GM12865 (cell line): ENCODE measurements around the gene SRPK3.

Experiments used
- DNase-seq: peaks from one replicate; pipeline ENCODE4 v3.0.0; 2010; ENCODE audit warnings: low read depth
- H3K4me3 ChIP-seq: 2 replicates; pipeline ENCODE4 v1.5.1; 2011; ENCODE audit warnings: mild to moderate bottlenecking, low read depth, low read length, control low read depth
- CTCF ChIP-seq: IDR thresholded peaks from 2 replicates; pipeline ENCODE4 v1.5.1; 2011; ENCODE audit warnings: low read length, control low read depth, low read depth, inconsistent platforms; ENCODE audit not compliant: insufficient read depth; ENCODE audit errors: missing control alignments

Gene SRPK3

DNA sequence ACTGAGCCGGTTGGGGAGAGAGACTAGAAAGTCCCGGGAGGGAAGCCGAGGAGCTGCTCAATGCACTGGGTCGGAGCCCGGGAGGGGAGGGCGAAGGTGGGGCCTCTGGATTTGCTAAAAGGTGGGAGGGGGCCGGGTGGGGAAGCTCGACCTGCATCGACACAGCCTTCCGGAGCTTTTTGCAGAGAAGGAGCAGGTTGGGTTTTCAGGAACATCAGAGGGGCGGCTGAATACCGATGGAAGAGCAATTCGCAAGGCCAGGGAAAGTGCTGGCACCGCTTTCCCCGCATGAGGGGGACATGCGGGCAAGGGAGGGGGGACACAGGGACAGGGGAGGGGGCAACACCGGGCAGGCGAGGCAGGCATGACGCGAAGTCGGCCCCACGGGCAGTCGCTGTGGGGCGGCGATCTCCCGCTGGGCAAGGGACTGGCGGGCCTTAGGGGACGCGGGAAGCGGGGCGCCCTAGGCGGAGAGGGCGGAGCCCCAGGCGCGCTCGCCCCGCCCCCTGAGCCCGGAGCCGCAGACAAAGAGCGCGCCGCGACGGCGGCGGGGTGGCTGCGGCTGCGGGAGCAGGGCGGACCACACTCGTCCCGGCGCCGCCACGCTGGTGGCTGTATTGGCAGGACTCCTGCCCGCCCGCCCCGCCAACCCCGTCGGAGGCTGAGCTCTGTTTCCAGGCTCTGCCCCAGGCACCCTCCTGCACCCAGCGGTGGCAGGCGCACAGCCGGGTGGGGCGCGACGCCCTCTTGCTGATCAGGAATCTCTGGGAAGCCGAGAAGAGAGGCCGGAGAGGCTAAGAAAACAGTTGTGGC is 37.9 kb downstream of the SRPK3 start:
- TF ChIP-seq CTCF, result no peak
- no peak for DNase-seq
- H3K4me3 ChIP-seq, result no peak overlapping the region

DNA sequence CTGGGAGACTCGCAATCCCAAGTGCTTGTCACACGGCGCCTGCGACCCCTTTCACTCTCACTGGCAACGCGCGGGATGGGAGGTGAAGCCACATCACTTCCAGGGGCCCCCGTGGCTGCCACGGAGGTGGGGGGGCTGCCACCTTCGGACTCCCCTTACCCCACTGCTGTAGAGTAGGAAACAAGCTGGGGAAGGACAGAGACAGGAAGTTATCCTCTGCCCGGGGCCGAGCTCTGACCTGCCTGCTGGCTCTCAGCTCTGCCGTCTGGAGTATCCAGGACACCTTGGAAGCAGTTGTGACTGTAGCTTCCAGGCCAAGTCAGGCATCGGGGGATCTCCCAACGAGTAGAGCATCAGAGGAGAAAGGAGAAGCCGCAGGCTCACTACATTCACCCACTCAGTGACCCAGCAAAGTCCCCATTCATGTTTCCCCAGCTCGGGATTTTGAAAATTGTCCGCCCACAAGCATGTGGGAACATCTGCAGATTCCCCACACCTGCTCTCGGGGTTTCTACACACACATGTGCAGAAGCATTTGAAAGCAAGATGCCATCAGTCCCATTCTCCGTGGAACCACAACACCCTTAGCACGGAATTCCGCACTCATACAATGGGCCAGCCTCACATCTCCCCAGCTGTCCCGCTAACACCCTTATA is 38.7 kb downstream of the SRPK3 start:
- DNase-seq, result no peak
- H3K4me3 ChIP-seq, result no peak overlapping the region
- no peak for TF ChIP-seq CTCF

DNA sequence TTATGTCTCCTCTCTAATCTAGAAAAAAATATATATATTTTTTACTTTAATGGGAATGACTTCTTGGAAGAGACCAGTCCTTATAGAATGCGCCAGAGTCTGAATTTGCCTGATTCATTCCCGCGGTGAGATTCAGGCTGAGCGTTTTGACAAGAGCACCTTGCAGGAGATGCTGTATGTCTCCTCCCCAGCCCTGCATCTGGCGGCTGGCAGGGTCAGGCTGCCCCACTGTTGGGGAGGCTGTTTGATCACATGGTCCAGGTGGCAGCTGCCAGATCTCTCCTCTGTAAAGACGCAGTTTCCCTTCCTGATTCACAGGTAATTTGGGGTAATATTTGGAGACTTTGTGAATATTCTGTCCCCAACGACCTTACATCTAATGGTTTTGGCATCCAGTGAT is 39.8 kb downstream of the SRPK3 start:
- DNase-seq, result no peak
- no peak overlapping the region for H3K4me3 ChIP-seq
- no peak for TF ChIP-seq CTCF

- no peak for TF ChIP-seq CTCF
- no peak overlapping the region for H3K4me3 ChIP-seq
- DNase-seq, result no peak
These were observed 40.2 kb downstream of the SRPK3 start for GRCh38 chrX:153821066-153821465.

DNA sequence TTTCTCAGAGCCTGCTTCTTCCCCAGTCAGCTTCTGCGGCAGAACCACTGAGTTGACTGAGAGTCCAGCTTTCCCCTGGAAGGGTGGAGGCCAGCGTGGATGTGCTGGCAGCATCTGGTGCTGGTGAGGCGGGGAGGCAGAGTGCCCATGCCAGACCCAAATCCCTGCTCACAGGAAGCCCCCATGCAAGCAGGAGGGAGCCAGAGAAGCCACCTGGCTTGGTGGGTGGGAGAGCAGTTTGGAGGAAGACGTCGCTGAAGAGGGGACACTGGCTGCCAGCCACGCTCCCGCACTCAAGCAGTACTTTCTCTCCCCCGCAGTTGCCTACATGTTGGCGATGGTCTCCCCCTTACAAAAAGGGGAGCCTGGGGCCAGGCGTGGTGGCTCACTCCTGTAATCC is 43.5 kb downstream of the SRPK3 start:
- DNase-seq, result no peak
- H3K4me3 ChIP-seq, result no peak overlapping the region
- no peak for TF ChIP-seq CTCF

- no peak overlapping the region for H3K4me3 ChIP-seq
- TF ChIP-seq CTCF, result no peak
- no peak for DNase-seq
These were observed 44.2 kb downstream of the SRPK3 start for GRCh38 chrX:153825042-153825441.

GRCh38 chrX:153827016-153827415 is 46.2 kb downstream of the SRPK3 start:
- TF ChIP-seq CTCF, result no peak
- no peak for DNase-seq
- no peak overlapping the region for H3K4me3 ChIP-seq
